Calu3 (cell line): ENCODE measurements around the gene PRKAG2. TPM values are rescaled to one million over a fixed set of nuclear protein-coding genes. Genes with fewer than 3 reads are reported as not detected.

Experiments used
- BruUV-seq: library from RNA; stranded (reverse); fragments of 400-500 nt; replicated peaks from 2 replicates; lab custom pipeline; 2021; lab: Mats Ljungman, UMichigan
- CTCF ChIA-PET: fragments of 300-600 bp; sonication (Branson Sonifier 250); formaldehyde crosslinking; loops from one replicate; lab custom pipeline; 2022; ENCODE audit warnings: antibody characterized with exemption; lab: Charles Lee
- DNase-seq: peaks from one replicate; pipeline ENCODE4 v3.0.0; 2022
- H3K27ac Mint-ChIP-seq: one replicate; pipeline ENCODE4 v1.8.0; 2022; ENCODE audit warnings: mixed read lengths; ENCODE audit not compliant: unreplicated experiment
- H3K27me3 Mint-ChIP-seq: one replicate; pipeline ENCODE4 v1.8.0; 2022; ENCODE audit warnings: mixed read lengths; ENCODE audit not compliant: unreplicated experiment
- H3K36me3 Mint-ChIP-seq: one replicate; pipeline ENCODE4 v1.8.0; 2022; ENCODE audit warnings: mild to moderate bottlenecking, moderate library complexity, mixed read lengths; ENCODE audit not compliant: insufficient read depth, unreplicated experiment
- H3K4me1 Mint-ChIP-seq: one replicate; pipeline ENCODE4 v1.8.0; 2022; ENCODE audit warnings: mild to moderate bottlenecking, low read depth, mixed read lengths; ENCODE audit not compliant: unreplicated experiment
- H3K4me3 Mint-ChIP-seq: one replicate; pipeline ENCODE4 v1.8.0; 2022; ENCODE audit warnings: mild to moderate bottlenecking, low read depth, moderate library complexity, mixed read lengths; ENCODE audit not compliant: unreplicated experiment
- H3K9me3 Mint-ChIP-seq: one replicate; pipeline ENCODE4 v1.8.0; 2022; ENCODE audit warnings: low read depth, mixed read lengths; ENCODE audit not compliant: unreplicated experiment
- CTCF ChIP-seq: fragments of 200-600 bp; IDR thresholded peaks from one replicate; pipeline ENCODE4 v1.8.0; 2022; ENCODE audit warnings: antibody characterized with exemption; ENCODE audit not compliant: unreplicated experiment
- intact Hi-C: fragments of 100-400 bp; cut with micrococcal nuclease; formaldehyde crosslinking; loops from one replicate; pipeline ENCODE4 v1.10.0; 2022; ENCODE audit not compliant: unreplicated experiment
- total RNA-seq: library from RNA; stranded (reverse); gene quantifications from 2 replicates; pipeline ENCODE4 v1.2.3, GENCODE V29; 2022

PRKAG2 gene
- total RNA-seq, 1 experiment from 2014 or later = 22.4 TPM

- no peaks in the 10 kb centered on the region for H3K9me3 Mint-ChIP-seq
- peaks cover 32% of the 10 kb centered on the region for H3K4me1 Mint-ChIP-seq
- no TSS peak for BruUV-seq
- no peak overlapping the region for H3K4me3 Mint-ChIP-seq
- peaks cover 3% of the 10 kb centered on the region for H3K27me3 Mint-ChIP-seq
- TF ChIP-seq CTCF = no peak
- H3K27ac Mint-ChIP-seq = no peak overlapping the region
- no peaks in the 10 kb centered on the region for H3K36me3 Mint-ChIP-seq
- intact Hi-C loops = no loop called here
- DNase-seq = no peak
- CTCF ChIA-PET = no interaction called here
These were observed 29.2 kb downstream of the PRKAG2 start for GRCh38 chr7:151847681-151848081.

- Mint-ChIP-seq H3K4me3 (no peak overlapping the region), H3K9me3 (no peaks in the 10 kb centered on the region), H3K36me3 (no peaks in the 10 kb centered on the region), H3K27ac (no peak overlapping the region), H3K4me1 (peaks cover 32% of the 10 kb centered on the region), H3K27me3 (no peaks in the 10 kb centered on the region)
- no peak for DNase-seq
- intact Hi-C loops = no loop called here
- TF ChIP-seq CTCF = no peak
- CTCF ChIA-PET = no interaction called here
- no TSS peak for BruUV-seq
These were observed 29.8 kb downstream of the PRKAG2 start for GRCh38 chr7:151847136-151847535.

- BruUV-seq = no TSS peak
- CTCF ChIA-PET = interaction anchor here (1.0 kb wide), 1 partner anchor 63 kb away, joined by 3 read pairs; no protein-coding TSS in a partner anchor
- intact Hi-C loops = loop anchor here (1.0 kb wide), 1 partner anchor 16 kb away; no protein-coding TSS in a partner anchor
These were observed 31.3 kb downstream of the PRKAG2 start for GRCh38 chr7:151845412-151846205.

GRCh38 chr7:151844825-151845200, 32.1 kb downstream of the PRKAG2 start:
- Mint-ChIP-seq H3K4me3 (no peak overlapping the region), H3K27ac (no peak overlapping the region), H3K36me3 (no peaks in the 10 kb centered on the region), H3K27me3 (no peaks in the 10 kb centered on the region), H3K4me1 (peaks cover 18% of the 10 kb centered on the region), H3K9me3 (no peaks in the 10 kb centered on the region)
- TF ChIP-seq CTCF = no peak
- intact Hi-C loops = loop anchor here (1.0 kb wide), 1 partner anchor 87 kb away; no protein-coding TSS in a partner anchor
- BruUV-seq = no TSS peak
- CTCF ChIA-PET = no interaction called here
- no peak for DNase-seq

More at GRCh38 chr7:151845412-151846205, 31.3 kb downstream of the PRKAG2 start:
- Mint-ChIP-seq H3K4me1 (peaks cover 19% of the 10 kb centered on the region), H3K27ac (no peak overlapping the region), H3K27me3 (no peaks in the 10 kb centered on the region), H3K36me3 (no peaks in the 10 kb centered on the region), H3K4me3 (no peak overlapping the region), H3K9me3 (no peaks in the 10 kb centered on the region)
- no peak for TF ChIP-seq CTCF
- DNase-seq = no peak
